Hair follicular keratinocyte (primary cell): Measurements from ENCODE around the gene ZC3H12D. TPM values are rescaled to one million over a fixed set of nuclear protein-coding genes. Genes with fewer than 3 reads are reported as not detected.

Experiments used
- total RNA-seq: library from RNA; depleted of rRNA; stranded (reverse); fragments of >200 nt; gene quantifications from 2 replicates; pipeline ENCODE4 v1.2.3, GENCODE V29; 2015

ZC3H12D gene
- not detected in 2 replicates for total RNA-seq

DNA sequence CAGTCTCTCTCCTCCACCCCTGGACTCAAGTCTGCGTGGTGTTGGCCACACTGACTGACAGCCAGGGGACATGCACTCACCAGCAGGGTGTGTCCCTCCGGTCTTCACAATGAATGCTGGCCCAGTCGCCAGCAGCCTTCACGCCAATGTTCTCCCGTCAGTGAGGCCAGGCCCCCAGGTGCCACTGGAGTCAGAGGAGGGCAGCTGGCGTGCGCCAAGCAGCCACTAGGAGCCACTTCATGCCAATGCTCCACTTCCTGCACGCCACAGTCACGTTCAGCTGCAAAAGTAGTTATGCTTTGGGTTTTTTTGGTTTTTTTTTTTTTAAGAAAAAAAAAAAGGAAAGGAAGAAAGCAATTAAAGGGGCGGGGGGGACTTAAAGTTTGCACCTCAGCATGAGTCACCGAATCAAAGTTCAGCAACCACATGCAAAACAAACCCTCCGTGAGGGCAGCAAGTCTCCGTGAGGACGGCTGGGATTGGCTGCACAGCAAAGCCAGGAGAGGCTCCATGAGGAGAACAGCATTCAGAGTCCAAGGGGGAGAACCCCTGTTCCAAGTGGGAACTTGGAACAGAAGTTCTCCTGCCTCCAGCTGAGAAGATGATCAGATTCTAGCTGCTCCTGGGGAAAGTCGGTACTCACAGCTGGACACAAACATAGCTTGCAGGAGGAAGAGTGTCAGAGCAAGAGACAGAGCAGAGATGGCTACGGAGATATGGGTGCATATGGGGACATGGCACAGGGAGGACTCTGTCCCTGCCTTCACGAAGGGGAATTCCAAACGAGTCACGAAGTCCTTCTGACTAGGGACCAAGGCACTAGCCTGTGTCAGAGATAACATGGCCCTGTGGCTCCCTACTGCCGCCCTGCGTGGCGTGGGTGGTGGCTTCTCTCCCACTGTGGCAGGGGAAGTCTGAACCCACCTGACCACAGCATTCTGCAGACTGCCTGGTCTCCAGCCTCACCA lies at the start of gene ZC3H12D:
ZC3H12D (minus strand) TSS at position 282 of the 968 bp plus-strand sequence. CDS start 10,471 bp downstream, outside the sequence.

GRCh38 chr6:149400050-149400449 lies 84.8 kb downstream of the ZC3H12D start, which contains the start of gene SUMO4:
TSS of gene SUMO4 (plus strand) at chr6:149400262. CDS start at chr6:149400392, 130 bp downstream.

Other genes with a start within 250 kb of the ZC3H12D start
- 16.3 and 21.8 TPM in 2 replicates for gene TAB2, start 167.3 kb downstream of the ZC3H12D start, total RNA-seq
- gene SUMO4, start 84.8 kb downstream of the ZC3H12D start, total RNA-seq, result 0.15 and 0.16 TPM in 2 replicates
- 14.1 and 15.7 TPM in 2 replicates for gene PPIL4, start 61.0 kb upstream of the ZC3H12D start, total RNA-seq
- 42.6 and 44.2 TPM in 2 replicates for gene GINM1, start 81.4 kb upstream of the ZC3H12D start, total RNA-seq
- gene KATNA1, start 163.7 kb upstream of the ZC3H12D start, total RNA-seq, result 22.6 and 31.5 TPM in 2 replicates
- 11.5 and 14.4 TPM in 2 replicates for gene LATS1, start 233.1 kb upstream of the ZC3H12D start, total RNA-seq